Epithelial cell of esophagus (primary cell): ENCODE data around the gene CIRBP.

Experiments used
- DNase-seq: peaks from one replicate; pipeline ENCODE4 v3.0.0; 2010; ENCODE audit warnings: low read depth
- H3K4me3 ChIP-seq: 2 replicates; pipeline ENCODE4 v1.5.1; 2011; ENCODE audit warnings: mild to moderate bottlenecking, low read length, control low read depth
- TF ChIP-seq, protein P1 (sequence below): IDR thresholded peaks from 2 replicates; pipeline ENCODE4 v1.5.1; 2011; ENCODE audit warnings: low read depth, mild to moderate bottlenecking, low read length, control low read depth, inconsistent platforms; ENCODE audit not compliant: insufficient read depth; ENCODE audit errors: missing control alignments

The CIRBP gene

DNA sequence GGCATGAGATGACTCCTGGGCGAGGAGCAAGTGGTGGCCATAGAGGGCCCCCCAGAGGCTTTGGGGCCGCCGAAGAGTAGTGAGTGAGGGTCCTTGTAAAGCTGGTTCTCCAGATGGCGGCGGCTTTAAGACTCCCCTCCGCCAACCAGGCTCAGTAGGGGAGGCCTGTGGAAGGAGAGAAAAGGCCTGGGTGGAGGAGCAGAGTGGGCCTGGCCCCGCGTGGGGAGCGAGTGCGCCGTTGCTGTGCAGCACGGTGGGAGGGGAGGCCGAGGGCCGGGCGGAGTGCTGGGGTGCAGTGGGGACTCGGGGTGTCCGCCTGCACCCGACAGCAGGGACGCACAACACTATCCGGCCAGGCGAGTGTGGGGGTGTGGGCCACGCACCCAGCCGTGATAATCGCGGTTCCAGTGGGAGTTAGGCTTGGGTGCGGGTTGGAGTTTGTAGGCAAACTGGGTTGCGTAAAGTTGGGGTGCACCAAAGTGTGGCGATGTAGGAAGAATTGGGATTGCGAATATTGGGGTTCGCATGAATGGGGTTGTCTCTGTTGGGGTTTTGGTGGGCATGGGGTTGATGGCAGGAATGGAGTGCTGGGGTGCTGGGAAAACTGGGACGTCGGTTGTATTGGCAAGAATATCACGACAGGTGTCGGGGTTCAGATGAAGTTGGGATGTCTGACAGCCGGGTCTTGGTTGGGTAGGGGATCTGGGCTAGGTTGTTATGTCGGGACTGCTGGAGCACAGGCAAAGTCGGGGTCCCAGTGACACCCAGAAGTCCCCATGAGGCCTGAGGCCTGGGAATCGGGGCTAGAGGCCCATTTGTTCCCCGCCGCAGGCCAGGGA is 687 bp upstream of the CIRBP start:
- TF ChIP-seq, protein P1, sequence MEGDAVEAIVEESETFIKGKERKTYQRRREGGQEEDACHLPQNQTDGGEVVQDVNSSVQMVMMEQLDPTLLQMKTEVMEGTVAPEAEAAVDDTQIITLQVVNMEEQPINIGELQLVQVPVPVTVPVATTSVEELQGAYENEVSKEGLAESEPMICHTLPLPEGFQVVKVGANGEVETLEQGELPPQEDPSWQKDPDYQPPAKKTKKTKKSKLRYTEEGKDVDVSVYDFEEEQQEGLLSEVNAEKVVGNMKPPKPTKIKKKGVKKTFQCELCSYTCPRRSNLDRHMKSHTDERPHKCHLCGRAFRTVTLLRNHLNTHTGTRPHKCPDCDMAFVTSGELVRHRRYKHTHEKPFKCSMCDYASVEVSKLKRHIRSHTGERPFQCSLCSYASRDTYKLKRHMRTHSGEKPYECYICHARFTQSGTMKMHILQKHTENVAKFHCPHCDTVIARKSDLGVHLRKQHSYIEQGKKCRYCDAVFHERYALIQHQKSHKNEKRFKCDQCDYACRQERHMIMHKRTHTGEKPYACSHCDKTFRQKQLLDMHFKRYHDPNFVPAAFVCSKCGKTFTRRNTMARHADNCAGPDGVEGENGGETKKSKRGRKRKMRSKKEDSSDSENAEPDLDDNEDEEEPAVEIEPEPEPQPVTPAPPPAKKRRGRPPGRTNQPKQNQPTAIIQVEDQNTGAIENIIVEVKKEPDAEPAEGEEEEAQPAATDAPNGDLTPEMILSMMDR: no peak
- no peak for DNase-seq
- peak overlapping the region; percentile 13 for H3K4me3 ChIP-seq

DNA sequence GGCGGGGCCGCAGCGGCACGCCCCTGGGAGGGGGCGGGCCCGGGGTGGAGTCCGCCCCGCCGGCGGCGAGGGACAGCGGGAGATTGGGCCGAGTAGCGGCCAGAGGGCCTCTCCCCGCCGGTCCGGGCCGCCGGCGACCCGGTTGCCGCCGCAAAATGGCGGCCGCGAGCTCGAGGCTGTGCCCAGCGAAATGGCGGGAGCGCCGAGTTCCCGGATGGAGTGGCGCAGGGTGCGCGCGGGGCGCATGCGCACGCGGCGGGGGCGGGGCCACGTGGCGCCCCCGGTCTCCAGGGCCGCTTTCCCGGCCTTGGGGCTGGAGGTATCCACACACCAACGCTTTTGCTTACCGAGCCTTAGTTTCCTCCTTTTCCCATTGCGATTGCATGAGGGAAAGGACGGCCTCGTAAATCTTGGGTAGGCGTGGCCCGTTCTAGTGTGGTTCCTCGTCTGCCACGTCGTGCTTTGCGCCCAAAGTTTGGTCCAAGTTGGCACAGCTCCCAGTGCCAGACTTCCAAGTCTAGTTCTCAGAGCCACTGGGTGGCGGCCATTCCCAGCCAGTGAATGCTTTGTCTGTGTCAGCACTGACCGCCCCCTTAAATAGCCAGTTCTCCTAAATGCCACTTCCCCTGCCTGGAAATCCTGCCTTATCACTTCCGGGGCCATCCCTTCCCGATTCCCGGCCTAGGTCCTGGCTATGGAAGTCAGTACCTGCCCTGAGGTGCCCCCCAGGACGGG is 513 bp downstream of the CIRBP start:
- H3K4me3 ChIP-seq: peak overlapping the region; percentile 75
- TF ChIP-seq, protein P1: peak; percentile 14
- DNase-seq: peak; percentile 75

DNA sequence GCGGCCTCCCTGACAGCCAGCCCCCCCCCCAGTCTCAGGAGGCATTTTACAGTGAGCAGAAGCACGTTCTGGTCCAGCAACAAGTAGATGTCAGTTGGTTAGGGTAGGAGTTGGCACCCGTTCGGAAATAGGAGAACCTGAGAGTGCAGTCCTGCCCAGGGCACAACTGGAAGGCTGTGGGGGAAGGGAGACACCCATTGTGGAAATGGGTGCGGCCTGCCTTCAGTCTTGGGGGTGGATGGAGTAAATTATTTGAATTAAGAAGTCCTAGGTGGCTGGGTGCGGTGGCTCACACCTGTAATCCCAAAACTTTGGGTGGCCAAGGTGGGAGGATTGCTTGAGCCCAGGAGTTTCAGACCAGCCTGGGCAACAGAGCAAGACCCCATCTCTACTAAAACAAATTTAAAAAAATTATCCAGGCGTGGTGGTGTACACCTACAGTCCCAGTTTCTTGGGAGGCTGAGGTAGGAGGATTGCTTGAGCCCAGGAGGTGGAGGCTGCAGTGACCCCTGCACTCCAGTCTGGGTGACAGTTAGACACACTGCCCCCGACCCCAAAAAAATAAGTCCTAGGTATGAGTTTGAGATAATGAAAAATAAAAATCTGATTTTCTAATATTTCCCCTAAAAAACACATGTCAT is 1.2 kb downstream of the CIRBP start:
- peak overlapping the region; percentile 75 for H3K4me3 ChIP-seq
- TF ChIP-seq, protein P1: no peak
- no peak for DNase-seq

DNA sequence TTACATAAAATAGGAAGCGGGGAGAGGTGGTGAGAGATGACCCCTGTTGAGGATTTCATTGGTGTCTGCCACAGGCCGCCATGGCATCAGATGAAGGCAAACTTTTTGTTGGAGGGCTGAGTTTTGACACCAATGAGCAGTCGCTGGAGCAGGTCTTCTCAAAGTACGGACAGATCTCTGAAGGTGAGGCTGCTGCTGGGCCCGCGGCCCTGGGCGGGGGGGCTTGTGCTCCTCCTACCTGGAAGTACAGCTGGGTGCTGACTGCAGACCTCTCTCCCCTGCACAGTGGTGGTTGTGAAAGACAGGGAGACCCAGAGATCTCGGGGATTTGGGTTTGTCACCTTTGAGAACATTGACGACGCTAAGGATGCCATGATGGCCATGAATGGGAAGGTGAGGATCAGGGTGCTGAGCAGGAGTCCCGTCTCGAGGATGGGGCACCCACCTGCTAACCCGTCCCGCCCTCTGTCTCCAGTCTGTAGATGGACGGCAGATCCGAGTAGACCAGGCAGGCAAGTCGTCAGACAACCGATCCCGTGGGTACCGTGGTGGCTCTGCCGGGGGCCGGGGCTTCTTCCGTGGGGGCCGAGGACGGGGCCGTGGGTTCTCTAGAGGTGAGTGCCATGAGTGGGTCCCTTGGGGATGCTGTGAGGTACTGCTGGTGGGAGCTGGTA is 1.9 kb downstream of the CIRBP start:
- TF ChIP-seq, protein P1: no peak
- peak overlapping the region; percentile 75 for H3K4me3 ChIP-seq
- DNase-seq: no peak

DNA sequence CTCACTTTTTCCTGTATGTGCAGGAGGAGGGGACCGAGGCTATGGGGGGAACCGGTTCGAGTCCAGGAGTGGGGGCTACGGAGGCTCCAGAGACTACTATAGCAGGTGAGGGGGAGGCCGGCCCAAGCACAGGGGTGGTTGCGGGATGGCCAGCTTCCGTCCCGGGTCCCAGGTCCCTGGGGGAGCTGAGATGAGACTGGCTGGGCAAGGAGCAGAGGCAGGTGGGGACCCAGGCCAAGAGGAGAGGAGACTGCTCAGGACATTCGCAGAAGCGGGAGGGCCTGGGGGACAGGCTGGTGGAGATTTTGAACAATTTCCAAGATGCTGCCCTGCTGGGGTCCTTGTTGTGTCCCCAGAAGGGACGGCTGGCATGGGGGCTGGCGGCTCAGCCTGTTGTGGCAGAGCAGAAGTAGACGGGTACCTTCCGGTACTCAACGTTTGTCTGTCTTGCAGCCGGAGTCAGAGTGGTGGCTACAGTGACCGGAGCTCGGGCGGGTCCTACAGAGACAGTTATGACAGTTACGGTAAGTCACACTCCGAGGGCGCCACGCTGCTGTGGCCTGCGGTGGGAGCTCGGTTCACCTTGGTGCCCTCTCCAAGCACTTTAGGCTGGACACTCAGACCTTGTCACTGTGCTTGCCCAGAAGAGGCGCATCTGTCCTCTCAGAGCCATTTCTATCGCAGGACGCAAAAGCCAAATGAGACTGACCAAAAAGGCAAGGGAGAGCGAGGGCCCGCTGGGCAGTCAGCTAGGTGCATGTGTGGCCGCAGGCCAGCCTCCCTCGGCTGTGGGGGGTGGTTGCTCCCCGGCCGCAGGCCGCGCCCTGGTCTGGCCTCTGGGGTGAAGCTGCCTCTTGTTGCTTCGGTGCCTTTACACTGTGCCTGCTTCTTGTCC is 2.6 kb downstream of the CIRBP start:
- no peak overlapping the region for H3K4me3 ChIP-seq
- DNase-seq: no peak
- TF ChIP-seq, protein P1: no peak
